Measurements from ENCODE around the gene RAVER2.
"Not testable (repeated sequence)": the region's sequence is repeated elsewhere in the genome, so short reads cannot be mapped to it uniquely, and the experiment has no call there.

The RAVER2 gene

GRCh38 chr1:64733581-64734286 lies 11.1 kb upstream of the RAVER2 start:
- no peak for TF ChIP-seq CTCF (IDR thresholded peaks at IDR 0.05; ENCODE audit: insufficient read depth, low read depth, low read length, missing control alignments)
- H3K4me3 ChIP-seq (ENCODE audit: low read length) = no peak overlapping the region
- no peak for DNase-seq (ENCODE audit: low read depth)

- no peak overlapping the region for H3K4me3 ChIP-seq (ENCODE audit: low read length)
- no peak for TF ChIP-seq CTCF (IDR thresholded peaks at IDR 0.05; ENCODE audit: insufficient read depth, low read depth, low read length, missing control alignments)
- no peak for DNase-seq (ENCODE audit: low read depth)
Measured at GRCh38 chr1:64734287-64734652, 10.6 kb upstream of the RAVER2 start.

GRCh38 chr1:64740687-64741086 lies 4.2 kb upstream of the RAVER2 start:
- H3K4me3 ChIP-seq (ENCODE audit: low read length); DNase-seq (ENCODE audit: low read depth): not testable (repeated sequence)

- TF ChIP-seq CTCF (IDR thresholded peaks at IDR 0.05; ENCODE audit: insufficient read depth, low read depth, low read length, missing control alignments) = no peak
- no peak for DNase-seq (ENCODE audit: low read depth)
- H3K4me3 ChIP-seq (ENCODE audit: low read length) = peak overlapping the region; percentile 43
Measured at GRCh38 chr1:64743954-64744491, 852 bp upstream of the RAVER2 start.

- no peak for TF ChIP-seq CTCF (IDR thresholded peaks at IDR 0.05; ENCODE audit: insufficient read depth, low read depth, low read length, missing control alignments)
- DNase-seq (ENCODE audit: low read depth) = peak; percentile 51
- peak overlapping the region; percentile 76 for H3K4me3 ChIP-seq (ENCODE audit: low read length)
Measured at GRCh38 chr1:64745181-64745985, 508 bp downstream of the RAVER2 start.

GRCh38 chr1:64745986-64746940 lies 1.4 kb downstream of the RAVER2 start:
- TF ChIP-seq CTCF (IDR thresholded peaks at IDR 0.05; ENCODE audit: insufficient read depth, low read depth, low read length, missing control alignments) = no peak
- no peak for DNase-seq (ENCODE audit: low read depth)
- H3K4me3 ChIP-seq (ENCODE audit: low read length) = peak overlapping the region; percentile 76
